ENCODE measurements around the gene LGMN.

The LGMN gene

DNA sequence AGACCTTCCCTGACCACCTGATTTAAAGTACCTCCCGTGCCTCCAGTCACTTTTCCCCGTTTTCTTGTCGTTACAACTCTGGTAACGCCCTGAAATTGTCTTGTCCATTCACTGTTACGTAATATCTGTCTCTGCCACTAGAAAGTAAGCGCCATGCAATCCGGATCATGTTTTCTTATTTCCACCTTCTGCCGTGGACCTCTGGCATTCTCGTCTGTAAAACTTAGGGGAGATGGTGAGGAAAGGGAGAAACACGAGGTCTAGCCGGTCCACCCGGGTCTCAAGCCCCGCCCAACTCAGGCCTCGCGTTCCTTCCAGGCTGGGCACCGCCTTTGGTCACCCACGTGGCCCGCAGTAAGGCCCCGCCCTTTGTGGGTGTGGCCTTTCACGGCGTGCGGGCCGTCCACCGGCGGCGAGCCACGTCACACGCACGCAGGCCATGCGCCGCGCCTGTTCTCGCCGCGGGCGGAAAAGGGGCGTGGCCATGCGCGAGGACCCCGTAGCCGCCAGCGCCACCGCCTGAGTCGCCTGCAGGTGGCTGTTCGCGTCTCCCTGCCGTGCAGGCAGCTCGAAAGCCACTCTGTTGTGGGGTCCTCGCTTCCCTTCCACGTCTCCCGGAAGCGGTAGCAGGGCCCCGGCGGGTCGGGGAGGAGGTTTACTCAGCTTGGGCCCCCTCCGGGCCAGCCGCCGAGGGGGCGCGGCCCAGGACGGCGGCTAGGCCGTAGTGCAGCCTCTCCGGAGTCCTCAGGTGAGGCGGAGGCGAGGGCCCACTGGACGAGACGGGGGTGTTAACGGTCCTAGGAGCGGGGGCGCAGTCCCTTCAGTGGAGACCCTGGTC is 45.5 kb upstream of the LGMN start, which contains the start of gene GOLGA5:
Gene GOLGA5 (plus strand): TSS at position 597 of the 838 bp plus-strand sequence. CDS start 3,133 bp downstream, outside the sequence.
- Histone ChIP-seq H3K27me3 (ENCODE audit: insufficient read depth, low read length, poor library complexity, severe bottlenecking) (peaks cover 10% of the 10 kb centered on the region), H3K79me2 (ENCODE audit: insufficient read depth, low read length) (peaks cover 23% of the 10 kb centered on the region), H3K4me2 (ENCODE audit: low read depth, low read length, poor library complexity, severe bottlenecking) (peak within 1 kb of the TSS; percentile 93), H3F3A (ENCODE audit: low read depth) (no peaks in the 10 kb centered on the region), H3K4me3 (ENCODE audit: low read length, poor library complexity, severe bottlenecking) (peak within 1 kb of the TSS; percentile 97), H2AFZ (ENCODE audit: low read length) (peak within 1 kb of the TSS; percentile 94), H3K9me3 (ENCODE audit: insufficient read depth, low read depth, low read length) (peaks cover 12% of the 10 kb centered on the region; the same call in 1 of the 2 replicates), H3K9me2 (replicated peaks; ENCODE audit: low read depth, low read length) (no peaks in the 10 kb centered on the region), H3K9ac (ENCODE audit: low read depth, low read length, poor library complexity, severe bottlenecking) (peak within 1 kb of the TSS; percentile 96), H3K4me1 (ENCODE audit: insufficient read depth, low read length, poor library complexity, severe bottlenecking) (peaks cover 23% of the 10 kb centered on the region), H4K20me1 (ENCODE audit: insufficient read depth, low read length, poor library complexity, severe bottlenecking) (peaks cover 13% of the 10 kb centered on the region), H3K36me3 (ENCODE audit: insufficient read depth, low read length) (peaks cover 7% of the 10 kb centered on the region; the same call in 1 of the 2 replicates)
- TF ChIP-seq, protein P1, sequence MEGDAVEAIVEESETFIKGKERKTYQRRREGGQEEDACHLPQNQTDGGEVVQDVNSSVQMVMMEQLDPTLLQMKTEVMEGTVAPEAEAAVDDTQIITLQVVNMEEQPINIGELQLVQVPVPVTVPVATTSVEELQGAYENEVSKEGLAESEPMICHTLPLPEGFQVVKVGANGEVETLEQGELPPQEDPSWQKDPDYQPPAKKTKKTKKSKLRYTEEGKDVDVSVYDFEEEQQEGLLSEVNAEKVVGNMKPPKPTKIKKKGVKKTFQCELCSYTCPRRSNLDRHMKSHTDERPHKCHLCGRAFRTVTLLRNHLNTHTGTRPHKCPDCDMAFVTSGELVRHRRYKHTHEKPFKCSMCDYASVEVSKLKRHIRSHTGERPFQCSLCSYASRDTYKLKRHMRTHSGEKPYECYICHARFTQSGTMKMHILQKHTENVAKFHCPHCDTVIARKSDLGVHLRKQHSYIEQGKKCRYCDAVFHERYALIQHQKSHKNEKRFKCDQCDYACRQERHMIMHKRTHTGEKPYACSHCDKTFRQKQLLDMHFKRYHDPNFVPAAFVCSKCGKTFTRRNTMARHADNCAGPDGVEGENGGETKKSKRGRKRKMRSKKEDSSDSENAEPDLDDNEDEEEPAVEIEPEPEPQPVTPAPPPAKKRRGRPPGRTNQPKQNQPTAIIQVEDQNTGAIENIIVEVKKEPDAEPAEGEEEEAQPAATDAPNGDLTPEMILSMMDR (conservative IDR thresholded peaks at IDR 0.05; ENCODE audit: low read length) = no peak
- no peak for TF ChIP-seq EZH2phosphoT487 (IDR thresholded peaks at IDR 0.05; ENCODE audit: borderline replicate concordance)

- peaks cover 3% of the 10 kb centered on the region; the same call in 1 of the 2 replicates for H3K36me3 ChIP-seq (ENCODE audit: insufficient read depth, low read length)
- peaks cover 13% of the 10 kb centered on the region for H4K20me1 ChIP-seq (ENCODE audit: insufficient read depth, low read length, poor library complexity, severe bottlenecking)
- H3K4me2 ChIP-seq (ENCODE audit: low read depth, low read length, poor library complexity, severe bottlenecking) = no peak overlapping the region
- no peaks in the 10 kb centered on the region for H3F3A ChIP-seq (ENCODE audit: low read depth)
- 0 out of 2 replicates have a peak overlapping the region, but pooled peaks have one; percentile 94 for H2AFZ ChIP-seq (ENCODE audit: low read length)
- TF ChIP-seq, protein P1 (conservative IDR thresholded peaks at IDR 0.05; ENCODE audit: low read length) = no peak
- no peak for TF ChIP-seq EZH2phosphoT487 (IDR thresholded peaks at IDR 0.05; ENCODE audit: borderline replicate concordance)
- peaks cover 14% of the 10 kb centered on the region; the same call in 1 of the 2 replicates for H3K9me3 ChIP-seq (ENCODE audit: insufficient read depth, low read depth, low read length)
- H3K9me2 ChIP-seq (replicated peaks; ENCODE audit: low read depth, low read length) = no peaks in the 10 kb centered on the region
- H3K27me3 ChIP-seq (ENCODE audit: insufficient read depth, low read length, poor library complexity, severe bottlenecking) = peaks cover 10% of the 10 kb centered on the region
- no peak overlapping the region for H3K9ac ChIP-seq (ENCODE audit: low read depth, low read length, poor library complexity, severe bottlenecking)
- peaks cover 23% of the 10 kb centered on the region for H3K79me2 ChIP-seq (ENCODE audit: insufficient read depth, low read length)
- no peak overlapping the region for H3K4me3 ChIP-seq (ENCODE audit: low read length, poor library complexity, severe bottlenecking)
- H3K4me1 ChIP-seq (ENCODE audit: insufficient read depth, low read length, poor library complexity, severe bottlenecking) = peaks cover 22% of the 10 kb centered on the region
Measured at GRCh38 chr14:92792885-92793284, 44.5 kb upstream of the LGMN start.

DNA sequence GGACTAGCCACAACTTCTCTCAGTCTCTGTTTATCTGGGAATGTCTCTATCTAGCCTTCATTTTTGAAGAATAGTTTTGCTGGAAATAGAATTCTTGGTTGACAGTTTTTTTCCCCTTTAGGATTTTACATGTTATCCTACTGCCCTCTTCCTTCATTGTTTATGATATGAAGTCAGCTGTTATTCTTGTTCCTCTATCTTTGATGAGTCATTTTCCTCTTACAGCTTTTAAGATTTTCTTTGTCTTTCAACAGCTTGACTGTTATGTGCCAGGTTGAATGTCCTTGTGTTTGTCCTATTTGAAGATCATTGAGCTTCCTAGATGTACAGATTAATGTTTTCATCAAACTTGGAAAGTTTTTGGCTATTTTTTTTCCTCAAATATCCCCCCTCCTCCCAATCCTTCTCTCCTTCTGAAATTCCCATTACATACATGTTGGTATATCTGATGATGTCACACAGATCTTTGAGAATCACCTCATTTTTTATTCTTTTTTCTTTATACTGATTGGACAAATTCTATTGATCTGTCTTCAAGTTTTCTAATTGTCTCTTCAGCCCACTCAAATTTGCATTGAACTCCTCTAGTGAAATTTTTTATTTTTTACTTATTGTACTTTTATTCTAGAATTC is 41.1 kb upstream of the LGMN start:
- no peaks in the 10 kb centered on the region for H3F3A ChIP-seq (ENCODE audit: low read depth)
- no peak overlapping the region for H3K4me2 ChIP-seq (ENCODE audit: low read depth, low read length, poor library complexity, severe bottlenecking)
- TF ChIP-seq, protein P1 (conservative IDR thresholded peaks at IDR 0.05; ENCODE audit: low read length) = no peak
- no peak for TF ChIP-seq EZH2phosphoT487 (IDR thresholded peaks at IDR 0.05; ENCODE audit: borderline replicate concordance)
- H2AFZ ChIP-seq (ENCODE audit: low read length) = no peak overlapping the region
- H4K20me1 ChIP-seq (ENCODE audit: insufficient read depth, low read length, poor library complexity, severe bottlenecking) = peaks cover under 1% of the 10 kb centered on the region
- peaks cover 3% of the 10 kb centered on the region for H3K79me2 ChIP-seq (ENCODE audit: insufficient read depth, low read length)
- H3K27me3 ChIP-seq (ENCODE audit: insufficient read depth, low read length, poor library complexity, severe bottlenecking) = peaks cover 10% of the 10 kb centered on the region
- no peak overlapping the region for H3K9ac ChIP-seq (ENCODE audit: low read depth, low read length, poor library complexity, severe bottlenecking)
- no peak overlapping the region for H3K4me3 ChIP-seq (ENCODE audit: low read length, poor library complexity, severe bottlenecking)
- peaks cover 5% of the 10 kb centered on the region for H3K4me1 ChIP-seq (ENCODE audit: insufficient read depth, low read length, poor library complexity, severe bottlenecking)
- no peaks in the 10 kb centered on the region for H3K36me3 ChIP-seq (ENCODE audit: insufficient read depth, low read length)
- H3K9me2 ChIP-seq (replicated peaks; ENCODE audit: low read depth, low read length) = no peaks in the 10 kb centered on the region
- peaks cover 14% of the 10 kb centered on the region; the same call in 1 of the 2 replicates for H3K9me3 ChIP-seq (ENCODE audit: insufficient read depth, low read depth, low read length)
